ENCODE measurements around the gene CCDC137.
A peak's percentile ranks its signal among the peaks of the same experiment; 100 is the strongest.

CCDC137 gene

DNA sequence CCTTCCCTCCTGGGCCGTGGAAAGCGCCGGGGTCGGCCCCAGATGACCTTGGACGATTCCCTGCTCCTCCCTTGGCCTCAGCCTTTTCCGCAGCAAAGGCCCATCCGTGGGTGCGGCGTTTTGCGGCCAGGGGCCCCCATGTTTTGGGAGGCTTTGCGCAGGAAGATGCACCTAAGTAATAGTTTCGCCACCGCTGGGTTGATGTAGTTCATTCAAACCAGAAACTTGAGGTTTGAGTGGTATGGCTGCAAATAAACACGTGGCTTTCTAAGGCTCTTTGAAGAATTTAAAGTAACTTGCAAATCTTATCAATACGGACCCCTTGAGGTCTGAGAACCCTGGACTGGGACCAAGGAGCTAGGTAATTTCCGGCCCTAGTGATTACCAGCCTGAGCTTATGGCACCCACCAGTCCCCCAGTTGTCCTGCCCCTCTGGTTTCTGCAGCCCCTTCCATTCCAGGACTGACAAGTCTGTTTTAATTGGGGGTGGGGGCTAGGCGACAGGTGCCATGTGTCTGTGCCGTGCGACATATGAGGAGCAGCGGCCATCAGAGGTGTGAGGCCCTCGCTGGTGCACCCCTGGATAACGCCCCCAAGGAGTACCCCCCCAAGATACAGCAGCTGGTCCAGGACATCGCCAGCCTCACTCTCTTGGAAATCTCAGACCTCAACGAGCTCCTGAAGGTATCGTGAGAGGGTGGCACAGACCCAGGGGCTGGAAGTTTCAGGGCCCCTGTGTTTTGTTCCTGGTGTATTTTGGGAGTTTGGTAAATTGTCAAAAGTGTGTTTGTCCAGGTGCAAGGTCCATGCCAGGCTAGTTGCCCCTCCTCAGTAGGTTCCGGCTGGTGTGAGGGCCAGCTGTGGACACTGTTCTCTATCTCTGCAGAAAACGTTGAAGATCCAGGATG is 37.5 kb downstream of the CCDC137 start:
- DNase-seq: no peak

DNA sequence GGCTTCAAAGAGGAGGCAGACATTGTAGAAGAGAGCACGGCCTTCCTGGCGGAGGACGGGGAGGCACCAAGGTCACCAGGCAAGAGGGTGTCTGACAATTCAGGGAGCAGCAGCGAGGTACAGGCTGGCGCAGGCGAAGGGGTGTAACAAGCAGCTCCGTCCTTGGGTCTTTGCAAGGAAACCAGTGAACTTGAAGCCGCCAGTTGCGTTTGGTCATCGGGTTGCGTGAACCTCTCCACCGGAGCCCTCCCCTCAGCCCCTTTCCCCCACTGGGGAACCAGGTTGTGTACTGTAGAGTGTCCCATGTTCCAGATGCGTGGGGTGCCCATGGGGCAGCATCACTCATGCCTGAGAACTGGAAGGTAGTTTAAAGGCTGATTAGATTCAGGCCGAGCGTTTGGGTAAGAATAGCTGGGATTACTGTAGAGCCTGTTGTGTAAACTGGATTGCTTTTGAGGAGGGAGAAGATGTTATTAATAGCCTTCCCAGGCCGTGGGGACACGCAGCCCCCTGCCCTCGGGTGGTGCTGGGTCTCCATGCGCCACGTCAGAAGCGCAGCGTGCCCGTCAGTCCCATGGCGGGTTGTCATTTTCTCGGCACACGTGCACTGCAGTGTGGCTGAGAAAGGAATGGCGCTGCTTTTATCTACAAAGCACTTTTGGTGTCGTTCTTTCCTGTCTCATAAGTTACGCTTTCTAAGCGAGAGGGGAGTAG is 39.1 kb downstream of the CCDC137 start:
- DNase-seq: no peak

DNA sequence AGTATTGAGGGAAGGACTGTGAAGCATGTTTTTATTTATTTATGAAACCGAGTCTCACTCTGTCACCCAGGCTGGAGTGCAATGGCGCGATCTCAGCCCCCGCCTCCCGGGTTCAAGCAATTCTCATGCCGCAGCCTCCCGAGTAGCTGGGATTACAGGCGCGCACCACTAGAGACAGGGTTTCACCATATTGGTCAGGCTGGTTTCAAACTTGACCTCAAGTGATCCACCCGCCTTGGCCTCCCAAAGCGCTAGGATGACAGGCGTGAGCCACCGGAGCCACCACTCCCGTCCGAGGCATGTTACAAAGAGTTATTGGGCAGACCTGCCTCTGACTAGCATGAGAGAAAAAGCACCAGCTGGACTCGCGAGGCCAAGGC is 39.7 kb downstream of the CCDC137 start:
- no peak for DNase-seq

DNA sequence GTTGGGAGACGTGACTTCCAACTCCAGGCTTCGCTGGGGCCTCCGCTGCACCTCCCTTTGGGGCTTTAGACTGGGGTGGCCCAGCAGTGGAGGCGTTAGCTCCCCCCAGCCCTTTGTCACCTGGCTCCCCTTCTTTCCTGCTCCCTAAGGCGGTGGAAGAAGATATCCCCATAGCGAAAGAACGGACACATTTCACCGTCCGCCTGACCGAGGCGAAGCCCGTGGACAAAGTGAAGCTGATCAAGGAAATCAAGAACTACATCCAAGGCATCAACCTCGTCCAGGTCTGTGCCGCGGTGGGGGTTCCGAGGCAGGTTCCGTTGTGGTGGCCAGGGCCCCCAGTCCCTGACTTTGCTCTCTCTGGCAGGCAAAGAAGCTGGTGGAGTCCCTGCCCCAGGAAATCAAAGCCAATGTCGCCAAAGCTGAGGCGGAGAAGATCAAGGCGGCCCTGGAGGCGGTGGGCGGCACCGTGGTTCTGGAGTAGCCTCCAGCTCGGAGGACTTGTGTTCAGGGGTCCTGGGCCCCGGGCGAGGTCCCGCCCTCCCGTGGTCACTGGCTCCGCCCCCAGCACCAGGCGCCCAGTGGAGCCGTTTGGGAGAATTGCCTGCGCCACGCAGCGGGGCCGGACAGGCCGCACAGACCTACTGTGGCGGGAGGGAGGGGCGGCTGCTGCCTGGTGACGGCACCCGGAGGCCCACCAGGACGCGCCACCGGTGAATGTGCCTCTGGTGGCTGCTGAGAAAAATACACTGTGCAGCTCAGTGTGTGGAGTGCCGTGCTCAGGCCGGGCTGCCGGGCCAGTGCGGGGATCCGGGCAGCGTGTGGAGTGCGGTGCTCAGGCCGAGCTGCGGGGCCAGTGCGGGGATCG is 40.5 kb downstream of the CCDC137 start:
- no peak for DNase-seq

DNA sequence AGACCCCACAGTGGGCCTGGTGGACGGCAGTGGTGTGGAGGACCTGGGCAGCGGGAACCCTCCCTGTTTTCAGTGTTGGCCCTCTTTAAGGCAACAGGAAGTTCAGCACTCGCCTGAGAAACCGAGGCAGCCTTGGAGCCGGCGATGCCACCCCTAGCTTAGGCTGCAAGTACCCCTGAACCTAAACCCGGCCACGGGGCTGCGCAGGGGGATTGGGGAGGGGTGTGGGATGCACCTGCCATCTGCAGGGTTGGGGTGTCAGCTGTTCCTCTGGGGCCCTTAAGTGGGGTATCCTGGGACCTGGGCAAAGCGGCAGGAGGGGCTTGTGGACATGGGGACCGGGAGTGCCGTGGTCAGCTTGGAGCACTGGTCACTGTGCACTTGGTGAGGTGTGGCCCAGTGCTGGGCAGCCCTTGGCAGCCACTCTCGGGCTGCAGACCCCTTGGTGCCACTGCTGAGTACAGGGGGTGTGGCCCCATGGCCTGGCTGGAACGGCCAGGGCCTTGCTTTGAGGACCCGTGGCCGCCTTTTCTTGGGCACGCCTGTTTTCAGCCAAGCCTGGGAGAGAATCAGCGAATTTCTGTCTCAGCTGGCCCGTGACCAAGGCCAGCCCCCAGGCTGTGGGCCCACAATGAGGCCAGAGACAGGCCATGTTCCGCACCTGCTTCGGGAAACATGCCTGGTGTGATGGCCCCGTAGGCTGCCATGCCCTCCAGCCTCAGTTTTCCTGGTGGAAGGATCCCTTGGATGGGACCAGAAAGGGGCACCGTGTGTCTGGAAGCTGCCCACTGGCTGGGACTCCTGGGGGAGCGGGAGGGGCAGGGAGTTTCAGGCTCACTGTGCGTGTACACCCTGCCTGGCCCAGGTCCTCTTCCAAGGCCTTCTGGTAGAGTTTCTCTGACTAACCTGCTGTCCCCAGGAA is 41.4 kb downstream of the CCDC137 start:
- DNase-seq: no peak

DNA sequence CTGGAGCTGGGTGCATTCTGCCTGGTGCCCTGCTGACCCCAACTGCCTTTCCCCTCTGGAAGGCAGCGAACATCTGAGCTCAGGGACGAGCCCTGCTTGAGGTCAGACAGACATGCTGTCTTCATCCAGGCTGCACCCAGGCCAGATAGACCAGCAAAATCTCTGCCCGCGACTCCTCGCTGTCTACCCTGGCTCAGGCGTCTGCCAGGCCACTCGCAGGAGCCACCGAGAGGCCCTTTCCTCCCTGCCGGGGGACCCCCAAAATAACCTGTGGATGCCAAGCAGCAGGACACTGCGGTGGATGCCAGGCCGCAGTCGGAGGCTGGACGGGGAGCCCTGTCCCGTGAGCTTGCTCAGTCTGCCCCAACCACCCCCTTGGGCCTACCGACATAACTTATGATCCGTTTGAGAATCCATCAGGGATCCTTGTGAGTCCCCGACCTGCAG is 42.2 kb downstream of the CCDC137 start:
- DNase-seq: no peak

DNA sequence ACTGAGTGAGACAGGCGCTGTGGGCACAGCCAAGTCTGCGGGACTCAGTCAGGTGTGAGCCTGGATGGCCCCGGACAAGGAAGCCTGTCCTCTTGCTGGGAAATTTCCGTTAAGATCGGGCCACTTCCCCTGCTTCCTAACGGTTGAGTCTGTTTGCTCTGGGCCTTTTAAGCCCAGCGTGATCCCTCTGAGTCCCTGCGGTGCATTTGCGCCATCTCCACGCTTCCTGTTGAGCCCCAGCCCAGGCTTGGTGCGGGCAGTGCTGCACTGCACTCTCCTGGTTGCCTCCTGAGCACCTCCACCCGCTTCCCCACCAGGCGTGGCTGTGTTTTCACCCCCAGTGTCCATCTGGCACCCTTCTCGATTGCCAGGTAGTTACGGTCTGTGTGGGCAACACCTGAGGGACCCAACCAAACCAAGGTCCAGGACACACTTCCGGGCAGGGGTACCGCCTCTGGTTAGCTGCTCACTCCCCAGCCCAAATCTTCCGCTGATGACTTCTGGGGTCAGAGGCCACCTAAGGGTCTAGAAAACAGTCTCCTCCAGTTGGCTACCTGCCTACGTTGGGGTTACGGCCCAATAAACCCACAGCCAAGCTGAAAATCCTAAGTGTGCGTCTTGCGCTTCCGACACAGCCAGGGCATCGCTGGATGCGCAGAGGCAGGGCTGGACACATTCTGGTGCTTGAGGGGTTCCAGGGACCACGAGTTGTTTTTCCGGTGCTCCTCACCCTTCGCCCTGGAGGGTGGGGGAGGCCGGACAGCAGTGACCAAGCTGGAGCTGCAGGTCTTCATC is 44.2 kb downstream of the CCDC137 start:
- DNase-seq: peak; percentile 50

DNA sequence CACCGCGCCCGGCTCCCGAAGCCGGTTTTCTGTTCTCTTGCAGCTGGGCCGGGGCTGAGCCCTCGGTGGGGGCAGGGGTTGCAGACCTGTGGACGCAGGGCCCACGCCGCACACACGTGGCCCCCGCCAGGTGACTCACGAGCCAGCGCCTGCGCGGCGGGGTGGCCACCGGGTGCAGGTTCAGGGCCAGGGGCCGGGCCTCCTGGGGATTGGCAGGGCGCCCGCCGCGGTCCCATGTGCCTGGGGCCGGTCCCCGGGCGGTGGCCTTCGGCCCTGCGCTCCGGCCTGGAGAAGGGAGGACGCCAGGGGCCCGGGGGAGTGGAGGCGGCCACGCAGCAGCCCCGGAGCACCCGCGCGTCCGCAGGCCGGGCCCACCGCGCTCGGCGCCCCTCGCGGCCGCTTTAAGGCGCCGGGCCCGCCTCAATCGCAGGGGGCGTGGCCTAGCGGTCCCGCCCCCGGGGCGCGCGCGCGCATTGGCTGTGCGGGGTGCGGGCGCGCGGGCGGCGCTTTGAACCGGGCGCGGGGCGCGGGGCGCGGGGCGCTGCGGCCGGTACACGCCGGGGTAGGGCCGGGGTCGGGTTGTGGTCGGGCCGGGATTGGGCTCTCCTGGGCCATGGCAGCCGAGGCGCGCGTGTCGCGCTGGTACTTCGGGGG is 45.4 kb downstream of the CCDC137 start, which contains the start of gene SLC25A10:
TSS of gene SLC25A10 (plus strand) at position 471 of the 654 bp plus-strand sequence. CDS start at position 614, 143 bp downstream.
- DNase-seq: peak; percentile 28

DNA sequence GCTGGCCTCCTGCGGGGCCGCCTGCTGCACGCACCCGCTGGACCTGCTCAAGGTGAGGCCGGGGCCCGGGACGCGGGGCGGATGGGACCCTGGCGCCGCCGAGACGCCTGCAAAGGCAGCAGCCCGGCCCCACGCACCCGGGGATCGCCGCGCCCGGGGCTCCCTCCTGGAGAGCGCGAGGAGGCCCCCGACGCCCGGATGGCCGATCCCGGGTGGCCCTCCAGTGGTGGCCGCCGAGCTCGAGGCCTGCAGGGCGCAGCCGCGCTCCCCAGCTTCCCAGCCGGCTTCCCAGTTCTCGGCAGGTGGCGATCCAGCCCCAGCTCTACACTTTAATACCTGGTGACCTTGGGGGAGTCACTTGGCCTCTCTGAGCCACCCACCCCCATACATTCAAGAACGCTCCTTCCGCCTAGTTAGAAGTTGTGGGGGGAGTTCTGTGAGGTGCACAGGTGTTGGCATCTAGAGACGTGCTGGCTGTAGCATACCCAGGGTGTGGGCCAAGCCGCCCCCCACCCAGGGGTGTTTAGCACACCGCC is 46.0 kb downstream of the CCDC137 start:
- no peak for DNase-seq

DNA sequence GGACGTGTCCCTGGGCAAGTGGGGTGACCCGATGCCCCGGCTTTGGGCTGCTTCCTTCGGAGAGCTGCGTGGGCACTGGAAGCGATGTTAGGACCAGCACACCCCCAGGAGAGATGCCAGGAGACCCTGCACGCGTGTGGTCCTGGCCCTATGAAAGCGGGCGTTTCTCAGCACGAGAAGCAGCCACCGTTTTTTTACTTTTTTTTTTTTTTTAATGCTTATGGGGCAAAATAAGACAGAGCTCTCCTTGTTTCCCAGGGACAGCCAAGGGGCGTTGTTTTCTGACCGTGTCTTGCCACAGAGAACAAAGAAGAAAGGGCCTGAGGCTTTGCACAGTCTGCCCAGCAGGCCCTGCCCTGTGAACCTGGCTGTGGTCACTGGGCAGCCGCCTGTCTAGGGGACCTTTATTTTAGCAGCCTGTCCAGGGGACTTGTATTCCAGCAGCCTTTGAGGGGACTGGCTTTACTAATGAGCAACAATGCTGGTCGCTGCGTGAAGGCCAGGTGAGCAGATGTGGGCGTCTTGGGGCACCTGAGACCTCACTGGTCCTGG is 46.5 kb downstream of the CCDC137 start:
- DNase-seq: no peak

DNA sequence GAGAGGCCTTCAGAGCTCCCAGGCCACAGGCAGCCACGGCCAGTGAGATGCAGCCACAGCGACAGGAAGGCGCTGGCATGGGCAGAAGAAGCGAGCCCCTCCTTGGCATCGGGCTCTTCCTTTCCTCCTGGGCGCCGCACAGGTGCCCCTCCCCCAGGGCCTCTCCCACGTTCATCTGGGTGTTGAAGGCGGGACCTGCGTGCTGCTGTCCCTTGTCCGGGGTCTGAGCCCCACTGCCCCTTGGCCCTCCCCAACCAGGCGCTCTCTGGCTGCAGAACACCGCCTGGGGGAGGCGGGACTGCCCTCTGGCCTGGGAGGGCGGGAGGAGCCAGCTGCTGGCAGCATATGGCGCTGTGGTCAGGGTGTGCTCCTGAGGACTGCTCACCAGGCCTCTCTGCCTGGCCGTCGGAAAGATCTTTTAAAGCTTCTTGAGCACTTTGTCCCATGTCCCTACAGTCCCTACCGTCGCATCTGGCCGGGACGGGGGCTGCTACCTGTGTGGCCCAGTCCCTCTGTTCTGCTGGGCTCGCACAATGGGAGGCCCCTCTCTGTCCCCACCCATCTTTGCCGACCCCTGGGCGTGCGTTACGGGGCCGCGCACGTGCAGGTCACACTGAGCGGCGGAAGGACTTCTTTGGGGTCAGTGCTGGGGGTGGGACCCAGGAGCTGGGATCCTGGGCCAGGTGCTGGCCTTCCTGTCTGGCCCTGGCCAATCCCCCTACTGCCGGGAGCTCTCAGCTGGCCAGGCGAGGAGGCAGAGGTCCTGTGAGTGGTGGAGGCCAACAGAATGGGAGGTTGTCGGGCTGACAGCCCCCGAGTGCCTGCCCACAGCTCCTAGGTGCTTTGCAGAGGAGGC is 47.2 kb downstream of the CCDC137 start:
- no peak for DNase-seq

DNA sequence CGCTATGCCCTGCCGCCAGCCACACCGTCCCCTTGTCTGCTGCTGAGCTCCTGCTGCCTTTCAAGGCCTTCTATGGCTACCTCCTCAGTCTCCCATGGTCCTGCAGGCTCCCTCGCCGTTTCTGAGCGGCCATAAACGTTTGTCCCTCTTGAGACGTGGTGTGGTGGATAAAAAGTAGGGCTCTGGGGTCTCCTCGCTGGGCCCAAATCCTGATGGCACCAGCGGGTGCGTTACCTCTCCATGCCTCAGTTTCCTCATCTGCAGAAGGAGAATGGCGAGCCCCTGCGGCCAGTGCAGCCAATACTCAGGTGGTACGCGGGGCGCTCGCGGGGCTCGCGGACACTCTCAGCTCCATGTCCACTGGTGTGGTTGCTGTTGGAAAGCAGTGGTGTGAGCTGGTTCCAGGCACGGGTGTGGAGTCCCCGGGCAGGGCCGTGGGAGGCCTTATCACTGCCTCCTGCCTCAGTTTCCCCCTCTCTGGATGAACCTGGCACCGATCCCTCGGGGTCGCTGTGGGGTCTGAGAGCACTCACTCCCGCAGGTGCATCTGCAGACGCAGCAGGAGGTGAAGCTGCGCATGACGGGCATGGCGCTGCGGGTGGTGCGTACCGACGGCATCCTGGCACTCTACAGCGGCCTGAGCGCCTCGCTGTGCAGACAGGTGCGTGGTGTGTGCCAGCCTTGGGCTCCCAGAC is 48.0 kb downstream of the CCDC137 start:
- DNase-seq: no peak

DNA sequence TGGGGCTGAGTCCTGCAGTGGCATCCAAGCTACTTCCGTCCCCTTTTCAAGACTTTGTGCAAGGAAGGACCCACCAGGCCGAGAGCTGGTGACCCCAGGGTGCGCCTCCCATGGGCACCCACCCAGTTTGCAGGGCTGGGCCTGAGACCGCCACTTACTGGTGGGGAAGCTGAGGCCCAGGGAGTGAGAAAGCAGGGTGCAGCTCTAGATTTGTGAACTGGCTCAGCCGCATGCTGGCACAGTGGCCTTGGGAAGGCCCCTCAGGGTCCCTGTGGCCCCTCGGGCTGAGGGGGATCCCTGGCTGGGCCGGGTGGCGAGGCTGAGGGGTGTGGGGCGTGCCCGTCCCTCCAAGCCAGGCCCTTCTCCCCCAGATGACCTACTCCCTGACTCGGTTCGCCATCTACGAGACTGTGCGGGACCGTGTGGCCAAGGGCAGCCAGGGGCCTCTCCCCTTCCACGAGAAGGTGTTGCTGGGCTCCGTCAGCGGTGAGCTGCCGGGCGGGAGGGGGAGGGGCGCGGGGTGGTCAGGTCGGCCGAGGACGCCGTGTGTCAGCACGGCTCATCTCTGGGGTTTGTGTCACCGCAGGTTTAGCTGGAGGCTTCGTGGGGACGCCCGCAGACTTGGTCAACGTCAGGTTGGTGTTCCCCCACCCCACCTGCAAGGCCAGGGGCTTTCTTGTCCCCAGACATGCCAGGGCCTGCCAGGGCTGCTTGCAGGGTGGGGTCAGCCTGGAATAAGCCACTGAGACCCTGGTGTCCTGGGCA is 48.8 kb downstream of the CCDC137 start:
- no peak for DNase-seq

DNA sequence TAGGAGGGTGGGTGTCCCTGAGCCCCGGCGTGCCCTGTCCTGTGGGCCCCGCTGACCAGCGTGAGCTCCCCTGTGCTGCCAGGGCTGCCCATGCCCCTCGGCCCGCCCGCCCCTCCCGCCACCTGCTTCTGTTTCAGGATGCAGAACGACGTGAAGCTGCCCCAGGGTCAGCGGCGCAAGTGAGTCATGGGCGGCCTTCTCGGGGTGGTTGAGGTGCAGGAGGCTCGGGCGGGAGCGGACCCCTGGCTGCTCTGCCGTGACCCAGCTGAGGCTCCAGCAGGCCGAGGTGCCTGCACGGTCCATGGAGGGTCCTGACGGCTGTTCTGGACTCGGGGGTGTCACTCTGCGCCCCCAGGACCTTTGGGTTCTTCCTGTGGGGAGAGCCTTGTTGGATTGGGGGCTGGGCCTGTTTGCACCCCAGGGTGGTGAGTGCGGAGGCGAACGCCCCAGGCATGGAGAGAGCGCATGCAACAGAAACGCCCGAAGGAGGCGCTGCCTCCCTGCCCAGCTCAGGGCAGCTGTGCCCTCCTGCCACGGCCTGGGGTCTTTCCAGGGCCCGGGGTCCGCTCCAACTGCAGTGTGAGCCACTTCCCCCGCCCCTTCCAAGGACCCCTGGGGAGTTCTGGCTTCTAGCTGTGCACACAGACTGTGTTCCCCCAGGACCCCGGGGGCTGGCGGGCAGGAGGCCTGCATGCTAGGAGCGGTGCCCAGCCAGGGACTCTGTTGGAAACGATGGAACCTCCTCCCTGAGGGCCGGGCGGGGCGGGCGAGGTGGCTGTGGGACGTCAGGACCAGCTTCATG is 49.5 kb downstream of the CCDC137 start:
- no peak for DNase-seq

DNA sequence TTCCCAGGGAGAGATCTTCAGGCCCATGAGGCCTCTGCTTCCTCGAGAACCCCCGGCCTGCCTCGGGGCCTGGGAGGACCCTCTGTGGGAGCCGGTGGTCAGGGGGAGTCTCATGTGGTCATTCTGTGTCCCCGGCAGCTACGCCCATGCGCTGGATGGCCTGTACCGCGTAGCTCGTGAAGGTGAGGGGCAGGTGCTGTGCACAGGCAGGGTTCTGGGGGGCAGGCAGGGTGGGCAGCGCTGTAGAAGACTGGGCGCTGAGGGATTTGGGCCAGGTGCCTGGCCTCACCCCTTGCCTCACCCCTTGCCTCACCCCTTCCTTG is 50.1 kb downstream of the CCDC137 start:
- no peak for DNase-seq

DNA sequence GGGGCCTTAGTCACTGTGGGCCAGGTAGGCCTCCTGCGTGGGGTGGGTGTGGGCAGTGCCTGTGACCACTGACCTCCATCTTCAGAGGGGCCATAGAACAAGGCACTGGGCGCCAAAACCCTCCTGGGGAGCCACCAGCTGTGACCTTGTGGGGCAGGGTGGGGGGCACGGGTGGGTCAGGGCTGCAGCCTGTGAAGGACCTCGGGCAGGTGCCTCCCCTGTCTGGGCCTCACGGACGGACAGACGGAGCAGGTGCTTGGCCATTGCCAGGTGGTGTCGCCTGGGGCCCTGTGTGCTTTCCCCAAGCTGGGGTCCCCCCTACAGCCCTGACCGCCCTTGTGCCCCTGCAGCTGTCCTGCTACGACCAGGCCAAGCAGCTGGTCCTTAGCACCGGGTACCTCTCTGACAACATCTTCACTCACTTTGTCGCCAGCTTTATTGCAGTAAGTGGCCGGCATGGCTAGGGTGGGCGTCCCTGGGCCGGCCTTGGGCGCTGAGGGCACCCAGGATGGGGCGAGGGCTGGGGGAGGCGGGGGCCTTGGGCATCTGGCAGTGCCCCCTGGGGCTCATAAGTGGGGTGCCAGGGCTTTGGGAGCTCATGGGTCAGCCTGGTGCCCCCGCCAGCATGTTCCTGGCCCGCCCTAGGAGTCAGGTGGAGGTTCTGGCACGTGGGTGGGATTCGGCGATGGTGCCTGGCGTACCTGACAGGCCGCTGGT is 50.7 kb downstream of the CCDC137 start:
- DNase-seq: no peak
